Spinal cord (tissue), 4 donors: Measurements from ENCODE around the gene CDO1. TPM values are rescaled to one million over a fixed set of nuclear protein-coding genes. Genes with fewer than 3 reads are reported as not detected.
A peak's percentile ranks its signal among the peaks of the same experiment; 100 is the strongest.

Experiments
- polyA plus RNA-seq, 2 donors: library from polyadenylated mRNA; unstranded; fragments of 120-200 nt; gene quantifications; one replicate each; pipeline ENCODE4 v1.2.1, GENCODE V29; 2013; ENCODE audit not compliant: insufficient read length in 2 of 2
- small RNA-seq: library from RNA; depleted of rRNA; stranded (forward); fragments of <200 nt; gene quantifications from one replicate; pipeline ENCODE3, GENCODE V24; 2014; ENCODE audit warnings: low replicate concordance
- total RNA-seq, 2 donors: library from RNA; depleted of rRNA in 1 of 2; stranded (reverse); fragments of 120-200 nt in 1 of 2; fragments of >200 nt in 1 of 2; gene quantifications; one replicate each; pipeline versions ENCODE4 v1.2.3 to v1.2.4, GENCODE V29; 2013 to 2014

The CDO1 gene
- total and polyA plus RNA-seq, 4 donors = 58.3 to 119 (median 84.0) TPM

Small RNA genes lying within 50 kb of the gene (small RNA-seq; reads per million reads assigned to genes)
- 0.51 reads per million, percentile 56 among the genes with 10 or more reads in this experiment for gene RNU2-49P

Other genes starting within 250 kb of the CDO1 start
- gene TICAM2, start 214.2 kb downstream of the CDO1 start, total RNA-seq = 1 to 10 TPM; 2.3 to 5.3 TPM
- gene TICAM2, start 214.2 kb downstream of the CDO1 start, polyA plus RNA-seq = 1 to 10 TPM; 3.3 to 3.8 TPM
- gene TMED7, start 190.6 kb downstream of the CDO1 start, total RNA-seq = 100 to 1,000 TPM in 1 of 2 donors, 10 to 100 TPM in 1; 76.9 to 142 TPM
- 10 to 100 TPM; 58.6 to 78.5 TPM for gene TMED7, start 190.6 kb downstream of the CDO1 start, polyA plus RNA-seq
- gene ATG12, start 24.9 kb upstream of the CDO1 start, total RNA-seq = 10 to 100 TPM; 69.4 to 84.3 TPM
- 10 to 100 TPM; 73.2 to 79.0 TPM for gene ATG12, start 24.9 kb upstream of the CDO1 start, polyA plus RNA-seq
- 100 to 1,000 TPM in 1 of 2 donors, 10 to 100 TPM in 1; 97.7 to 118 TPM for gene AP3S1, start 25.3 kb upstream of the CDO1 start, total RNA-seq
- 100 to 1,000 TPM; 160 to 186 TPM for gene AP3S1, start 25.3 kb upstream of the CDO1 start, polyA plus RNA-seq
- gene LVRN, start 145.8 kb upstream of the CDO1 start, total RNA-seq = 1 to 10 TPM in 1 of 2 donors, under 1 TPM in 1; 0.61 to 1.9 TPM
- 1 to 10 TPM; 1.0 to 1.3 TPM for gene LVRN, start 145.8 kb upstream of the CDO1 start, polyA plus RNA-seq
- not detected for gene ARL14EPL, start 215.8 kb upstream of the CDO1 start, total RNA-seq
- gene ARL14EPL, start 215.8 kb upstream of the CDO1 start, polyA plus RNA-seq = not detected